HG03378 (cell line): ENCODE measurements around the gene GPSM1.
A peak's percentile ranks its signal among the peaks of the same experiment; 100 is the strongest.

Experiments
- ATAC-seq: cut with Tn5 transposase; IDR thresholded peaks from one replicate; pipeline ENCODE4 v1.9.1; 2021; ENCODE audit warnings: mild to moderate bottlenecking, moderate library complexity; ENCODE audit not compliant: unreplicated experiment

GPSM1 gene

DNA sequence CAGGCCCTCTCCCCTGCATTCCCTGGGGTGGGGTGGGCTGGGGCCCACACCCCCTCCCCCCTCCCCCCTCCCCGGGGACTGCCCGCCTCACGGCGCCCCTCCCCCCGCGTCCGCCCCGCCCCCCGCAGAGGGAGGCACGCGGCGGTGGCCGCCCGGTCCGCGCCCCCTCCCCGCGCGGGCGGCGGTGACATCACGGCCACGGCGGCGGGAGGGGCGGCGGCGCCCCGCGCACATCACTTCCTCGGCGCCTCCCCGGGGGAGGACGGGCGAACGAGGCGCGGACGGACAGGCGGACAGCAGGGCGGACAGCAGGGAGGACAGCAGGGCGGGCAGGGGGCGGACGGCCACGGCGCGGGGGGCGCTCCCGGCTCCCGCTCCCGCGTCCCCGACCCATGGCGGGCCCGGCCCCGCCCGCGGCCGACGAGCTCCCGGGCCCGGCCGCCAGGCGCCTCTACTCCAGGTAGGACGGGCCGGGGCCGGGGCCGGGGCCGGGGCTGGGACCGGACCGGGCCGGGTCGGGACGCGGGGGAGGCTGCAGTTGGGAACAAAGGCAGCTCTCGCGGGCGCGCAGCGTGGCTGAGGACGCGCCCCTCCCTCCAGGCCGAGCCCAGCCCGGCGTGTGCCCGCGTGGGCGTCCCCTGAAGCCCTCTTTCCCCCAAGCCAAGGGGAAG, at the start of gene GPSM1:
Gene GPSM1, plus strand, starts transcription at position 236 of the 671 bp plus-strand sequence. Its CDS starts 157 bp downstream, at position 393.
- no peak for ATAC-seq

DNA sequence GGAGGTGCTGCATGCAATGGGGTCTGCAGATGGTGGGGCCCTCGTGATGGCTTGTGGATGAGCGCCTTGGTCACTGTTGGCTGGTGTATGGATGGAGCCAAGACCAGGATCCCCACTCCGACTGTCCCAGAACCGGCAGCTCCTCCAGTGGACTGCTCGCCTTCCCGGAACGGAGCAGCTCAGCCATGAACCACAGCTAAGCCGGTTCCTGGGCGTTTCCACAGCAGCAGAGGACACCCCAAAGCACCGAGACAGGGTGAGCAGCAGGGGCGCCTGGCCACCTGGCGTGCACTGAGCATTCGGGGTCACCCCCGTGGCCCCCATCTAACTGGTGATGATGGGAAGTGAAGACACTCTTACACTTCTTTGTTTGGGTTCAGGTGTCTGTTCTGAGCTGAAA, 49.6 kb upstream of the GPSM1 start:
- ATAC-seq, result no peak

GRCh38 chr9:136278221-136278620, 49.1 kb upstream of the GPSM1 start:
- ATAC-seq, result no peak

GRCh38 chr9:136278894-136279293, 48.4 kb upstream of the GPSM1 start:
- no peak for ATAC-seq

GRCh38 chr9:136279471-136279870, 47.9 kb upstream of the GPSM1 start:
- ATAC-seq, result no peak

GRCh38 chr9:136280535-136281315, 46.6 kb upstream of the GPSM1 start:
- no peak for ATAC-seq

DNA sequence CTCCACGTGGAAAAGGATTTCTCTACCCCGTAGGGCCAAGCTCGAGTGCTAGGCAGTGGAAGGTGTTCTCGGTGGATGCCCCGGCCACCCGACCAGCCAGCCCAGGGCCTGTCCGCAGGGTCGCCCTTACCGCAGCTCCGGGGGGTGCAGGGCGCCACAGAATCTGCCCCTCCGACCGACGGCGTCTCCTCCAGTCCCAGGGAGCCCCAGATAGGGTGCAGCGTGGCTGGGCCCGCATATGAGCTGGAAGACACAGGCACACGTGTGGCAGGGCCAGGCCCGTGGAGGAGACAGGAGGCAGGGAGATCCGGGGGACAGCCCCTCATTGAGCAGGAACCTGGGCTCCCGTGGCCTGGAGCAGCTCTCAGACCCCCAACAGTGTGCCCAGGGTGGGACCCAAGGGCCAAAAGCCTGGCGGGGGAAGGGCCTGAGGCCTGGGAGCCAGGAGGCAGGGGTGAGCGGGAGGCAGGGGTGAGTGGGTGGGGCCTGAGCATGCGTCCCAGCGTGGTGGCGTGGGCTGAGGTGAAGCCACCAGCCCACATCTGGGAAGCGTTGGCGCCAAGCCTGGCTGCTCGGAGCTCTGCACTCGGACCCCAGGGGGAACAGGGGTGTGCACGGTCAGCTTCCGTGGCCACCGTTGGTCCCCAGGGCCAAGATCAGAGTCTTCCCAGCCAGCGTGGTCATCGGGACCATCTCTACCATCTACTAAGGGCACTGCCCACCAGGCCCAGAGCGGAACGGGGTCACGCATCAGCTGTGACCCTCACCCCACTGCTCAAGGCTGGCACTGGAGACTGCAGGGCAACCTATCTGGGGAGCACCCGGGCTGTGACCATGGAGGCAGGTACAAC, 45.7 kb upstream of the GPSM1 start:
- no peak for ATAC-seq

DNA sequence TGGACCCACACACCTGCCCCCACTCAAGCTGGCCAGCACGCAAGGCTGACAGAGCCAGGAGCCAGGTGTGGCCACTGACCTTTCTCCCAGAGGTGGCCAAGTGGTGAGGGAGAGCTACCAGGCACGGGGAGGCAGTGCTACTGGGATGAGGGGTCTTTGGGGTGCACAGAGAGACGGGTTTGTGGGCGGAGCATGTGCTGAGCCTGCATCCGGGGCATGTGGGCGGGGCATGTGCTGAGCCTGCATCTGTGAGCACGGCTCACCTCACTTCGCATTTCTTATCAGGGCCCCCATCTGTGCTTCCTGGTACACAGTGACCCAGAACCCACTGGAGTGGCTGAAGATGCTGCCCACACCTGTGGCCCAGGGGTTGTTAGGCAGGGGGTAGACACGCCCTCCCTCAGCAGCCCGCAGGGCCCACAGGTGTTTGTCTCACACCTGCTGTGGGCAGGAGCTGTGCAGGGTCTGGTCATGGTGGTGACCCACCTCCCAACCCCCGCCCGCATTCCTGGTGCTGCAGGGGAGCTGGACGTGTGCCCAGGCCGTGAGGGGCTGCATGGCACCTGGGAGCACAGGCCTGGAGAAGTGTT, 45.0 kb upstream of the GPSM1 start:
- ATAC-seq, result no peak

GRCh38 chr9:136283291-136284235, 43.8 kb upstream of the GPSM1 start:
- peak; percentile 57 for ATAC-seq

DNA sequence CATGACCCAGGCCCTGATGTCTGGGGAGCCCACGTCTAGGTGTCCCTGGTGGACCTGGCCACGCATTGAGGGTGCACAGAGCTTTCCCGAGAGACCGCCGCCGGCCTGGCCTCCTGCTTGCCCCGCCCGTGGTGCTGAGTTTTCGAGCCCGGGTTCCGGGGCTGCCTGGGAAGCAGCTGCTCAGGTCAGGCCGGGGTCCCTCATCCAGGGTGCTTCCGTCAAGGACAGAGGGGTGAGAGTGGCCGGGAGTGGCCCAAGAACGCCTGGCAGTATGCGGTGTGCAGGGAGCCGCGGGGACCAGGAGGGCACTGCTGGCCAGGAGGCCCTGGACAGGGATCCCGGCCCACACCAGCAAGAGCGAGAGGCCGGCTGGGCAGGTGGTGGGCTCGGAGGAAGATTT, 43.0 kb upstream of the GPSM1 start:
- no peak for ATAC-seq

- no peak for ATAC-seq
Measured at GRCh38 chr9:136284951-136285350, 42.4 kb upstream of the GPSM1 start.

- ATAC-seq, result no peak
Measured at GRCh38 chr9:136285501-136286358, 41.6 kb upstream of the GPSM1 start.

DNA sequence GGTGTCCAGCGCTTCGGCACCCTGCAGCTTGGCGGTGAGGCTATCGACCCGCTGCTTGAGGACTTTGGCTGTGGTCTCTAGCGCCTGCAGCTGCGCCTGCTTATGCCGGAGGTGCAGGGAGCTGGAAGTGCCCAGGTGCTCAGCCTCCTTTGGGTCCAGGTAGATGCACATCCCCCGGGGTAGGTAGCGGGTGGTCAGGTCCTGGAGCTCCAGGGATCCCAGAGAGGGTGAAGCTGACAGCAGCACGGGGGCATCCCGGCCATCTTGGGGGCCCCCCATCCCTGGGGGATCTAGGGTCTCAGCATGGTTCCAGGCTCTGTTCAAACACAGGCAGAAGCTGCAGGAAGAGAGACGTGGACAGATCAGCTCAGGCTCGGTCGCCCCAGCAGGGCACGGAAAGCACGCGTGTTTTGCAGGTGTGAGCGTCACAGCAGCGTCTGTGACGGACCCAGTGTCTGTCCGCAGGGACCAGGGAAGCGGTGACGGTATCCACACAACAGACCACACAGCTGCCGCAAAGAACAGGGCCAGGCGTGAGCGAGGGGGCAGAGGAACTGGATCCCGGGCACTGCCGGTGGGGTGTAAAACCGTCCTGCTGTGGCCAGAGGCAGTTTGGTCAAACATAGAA, 40.9 kb upstream of the GPSM1 start:
- ATAC-seq, result no peak

DNA sequence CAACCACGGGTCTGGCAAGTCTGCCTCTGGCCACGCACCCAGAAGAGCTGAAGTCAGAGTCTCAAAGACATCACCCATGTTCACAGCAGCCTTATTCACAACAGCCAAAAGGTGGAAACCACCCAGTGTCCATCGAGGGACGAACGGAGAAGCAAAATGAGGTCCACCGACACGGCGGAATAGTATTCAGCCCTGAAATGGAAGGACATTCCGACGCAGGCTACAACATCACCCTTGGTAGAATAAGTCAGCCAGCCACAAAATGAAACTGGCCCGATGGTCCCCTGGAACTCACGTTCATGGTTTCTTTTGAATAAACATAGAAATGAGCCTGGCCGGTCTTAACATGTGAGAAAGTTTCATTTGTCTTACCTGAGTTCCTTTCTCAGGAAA, 40.4 kb upstream of the GPSM1 start:
- ATAC-seq, result no peak

- no peak for ATAC-seq
Measured at GRCh38 chr9:136287960-136288753, 39.2 kb upstream of the GPSM1 start.

DNA sequence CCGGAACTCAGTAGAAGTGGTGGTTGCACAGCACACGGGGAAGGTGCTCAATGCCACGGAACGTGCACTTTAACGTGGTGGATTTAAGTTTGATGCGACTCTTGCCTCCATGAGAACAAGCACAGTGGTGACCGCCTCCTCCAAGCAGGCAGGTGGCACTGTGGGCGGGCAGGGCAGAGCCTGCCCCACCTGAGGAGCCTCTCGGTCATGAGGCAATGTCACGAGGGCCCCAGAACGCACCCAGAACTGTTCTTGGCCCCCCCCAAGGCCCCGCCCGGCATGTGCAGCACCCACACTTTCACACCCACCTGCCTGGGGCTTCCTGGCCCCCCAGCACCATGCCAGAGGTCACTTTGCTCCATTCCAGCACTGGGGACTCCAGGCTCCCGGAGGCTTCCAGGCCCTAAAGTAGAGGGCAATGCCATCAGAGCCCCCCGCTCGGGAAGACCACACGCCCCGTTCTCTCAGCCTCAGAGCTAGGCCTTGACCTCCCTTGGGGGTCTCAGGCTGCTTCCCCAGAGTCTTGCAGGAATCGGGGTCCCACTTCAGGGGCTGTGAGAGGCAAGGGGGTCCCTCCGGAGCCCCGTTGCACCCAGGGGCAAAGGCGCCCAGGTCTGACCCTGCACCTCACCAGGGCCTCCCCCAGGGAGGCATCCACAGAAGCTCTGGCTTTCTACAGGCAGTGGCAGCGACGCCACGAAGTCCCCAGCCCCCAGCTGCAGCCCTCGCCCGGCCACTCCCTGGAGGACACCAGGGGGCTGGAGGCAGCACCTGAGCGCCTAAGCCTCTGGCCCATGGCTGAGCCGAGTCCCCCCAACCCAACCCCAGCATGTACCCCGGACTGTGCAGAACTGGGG, 37.5 kb upstream of the GPSM1 start:
- ATAC-seq, result no peak

DNA sequence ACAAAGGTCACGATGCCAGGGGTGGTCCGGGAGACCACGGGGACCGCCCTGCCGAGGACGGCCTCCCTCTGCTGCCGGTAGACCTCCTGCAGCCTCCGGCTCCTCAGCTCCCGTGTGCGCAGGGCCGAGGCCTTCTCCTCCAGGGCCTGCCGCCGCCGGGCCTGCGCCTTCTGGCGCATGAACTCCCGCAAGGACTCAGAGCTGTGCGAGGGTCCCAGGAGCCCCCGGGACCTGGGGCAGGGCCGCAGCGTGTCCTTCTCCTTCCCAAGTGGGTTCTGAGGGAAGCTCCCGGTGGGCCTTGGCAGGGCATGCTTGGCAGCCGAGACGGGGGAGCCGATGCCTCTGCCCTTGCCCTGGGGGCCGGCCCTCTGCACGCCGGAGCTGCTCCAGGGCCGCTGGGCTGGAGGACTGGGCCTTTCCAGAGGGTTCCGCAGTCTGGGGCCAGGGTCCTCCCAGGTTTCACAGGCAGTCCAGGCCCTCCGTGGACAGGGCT, 36.8 kb upstream of the GPSM1 start:
- no peak for ATAC-seq
